ENCODE measurements around the gene TPCN1. TPM values are rescaled to one million over a fixed set of nuclear protein-coding genes. Genes with fewer than 3 reads are reported as not detected.

The TPCN1 gene
- total and polyA plus RNA-seq, 2 of the 13 experiments (the other 11 are each of a cell fraction or from before 2014, with no cell fraction given): 8.0 to 26.8 TPM

DNA sequence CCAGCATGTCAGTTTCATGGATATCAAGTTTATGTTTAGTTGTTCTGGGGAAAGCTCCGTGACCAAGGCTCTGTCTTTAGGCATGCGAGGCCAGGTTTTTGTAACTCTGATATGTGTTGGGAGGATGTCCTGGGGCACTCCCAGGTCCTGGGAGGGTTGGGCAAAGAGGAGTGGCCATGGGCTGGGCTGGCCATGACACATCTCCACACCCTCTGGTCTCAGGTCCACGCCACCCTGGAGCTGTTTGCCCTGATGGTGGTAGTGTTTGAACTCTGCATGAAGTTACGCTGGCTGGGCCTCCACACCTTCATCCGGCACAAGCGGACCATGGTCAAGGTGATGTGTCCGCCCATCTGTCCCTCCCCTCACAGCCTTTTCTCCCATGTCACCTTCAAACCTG is 46.4 kb downstream of the TPCN1 start:
- H3K79me2 ChIP-seq (ENCODE audit: insufficient read depth, low read length): no peaks in the 10 kb centered on the region
- ATAC-seq (no peak), FAIRE-seq (no peak), DNase-seq (ENCODE audit: low spot score) (no peak)
- H3K27ac ChIP-seq (ENCODE audit: extremely low read length, insufficient read depth, low read length): no peak overlapping the region
- ChIA-PET POLR2A (no interaction called here), CTCF (ENCODE audit: low intra/inter-chr PET ratio, low total read pairs) (no interaction called here)
- intact Hi-C loops (cut with micrococcal nuclease; ENCODE audit: unreplicated experiment): no loop called here
- no peaks in the 10 kb centered on the region for H4K20me1 ChIP-seq (ENCODE audit: insufficient read depth, low read length)
- H3K9me3 ChIP-seq (ENCODE audit: low read length): no peaks in the 10 kb centered on the region
- no peak overlapping the region for H3K9ac ChIP-seq (ENCODE audit: insufficient read depth, low read depth, low read length)
- WGBS (ENCODE audit: low lambda C conversion rate): 96% methylated on average over 6 of the region's 7 CpGs
- H3K4me3 ChIP-seq (replicated peaks in 1 of 3; ENCODE audit: insufficient read depth in 1 of 3, low read depth in 2 of 3, low read length in 3 of 3): no peak overlapping the region
- H3K27me3 ChIP-seq (ENCODE audit: control insufficient read depth in 1 of 2, insufficient read depth in 2 of 2, low read length in 2 of 2): no peaks in the 10 kb centered on the region
- no peak overlapping the region for H2AFZ ChIP-seq (ENCODE audit: low read length)
- BruUV-seq (replicated peaks): no TSS peak
- H3K4me2 ChIP-seq (ENCODE audit: low read depth, low read length): no peak overlapping the region
- in situ Hi-C loops (cut with HindIII; ENCODE audit: extremely low pct_ligation_motif_present, low pct_unique_long_range_greater_than_20kb): no loop called here
- TF ChIP-seq FIP1L1 (IDR thresholded peaks at IDR 0.05; ENCODE audit: borderline replicate concordance, insufficient read depth, low read depth, low read length) (no peak), SMARCE1 (IDR thresholded peaks at IDR 0.05; ENCODE audit: borderline replicate concordance) (no peak), ZNF841 (CRISPR knock-in tag; IDR thresholded peaks at IDR 0.05; ENCODE audit: borderline replicate concordance) (no peak), NRL (CRISPR knock-in tag; IDR thresholded peaks at IDR 0.05; ENCODE audit: borderline replicate concordance) (no peak), FOXA1 (IDR thresholded peaks at IDR 0.05) (no peak), FOXA1 (CRISPR knock-in tag; IDR thresholded peaks at IDR 0.05) (no peak), ZNF83 (CRISPR knock-in tag; IDR thresholded peaks at IDR 0.05; ENCODE audit: borderline replicate concordance) (no peak), FOSL2 (CRISPR knock-in tag; IDR thresholded peaks at IDR 0.05) (no peak), POLR2AphosphoS5 (IDR thresholded peaks at IDR 0.05; ENCODE audit: low read depth, low read length) (no peak)
- TF ChIP-seq, protein P1, sequence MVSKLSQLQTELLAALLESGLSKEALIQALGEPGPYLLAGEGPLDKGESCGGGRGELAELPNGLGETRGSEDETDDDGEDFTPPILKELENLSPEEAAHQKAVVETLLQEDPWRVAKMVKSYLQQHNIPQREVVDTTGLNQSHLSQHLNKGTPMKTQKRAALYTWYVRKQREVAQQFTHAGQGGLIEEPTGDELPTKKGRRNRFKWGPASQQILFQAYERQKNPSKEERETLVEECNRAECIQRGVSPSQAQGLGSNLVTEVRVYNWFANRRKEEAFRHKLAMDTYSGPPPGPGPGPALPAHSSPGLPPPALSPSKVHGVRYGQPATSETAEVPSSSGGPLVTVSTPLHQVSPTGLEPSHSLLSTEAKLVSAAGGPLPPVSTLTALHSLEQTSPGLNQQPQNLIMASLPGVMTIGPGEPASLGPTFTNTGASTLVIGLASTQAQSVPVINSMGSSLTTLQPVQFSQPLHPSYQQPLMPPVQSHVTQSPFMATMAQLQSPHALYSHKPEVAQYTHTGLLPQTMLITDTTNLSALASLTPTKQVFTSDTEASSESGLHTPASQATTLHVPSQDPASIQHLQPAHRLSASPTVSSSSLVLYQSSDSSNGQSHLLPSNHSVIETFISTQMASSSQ (IDR thresholded peaks at IDR 0.05; ENCODE audit: low read depth): no peak
- TF ChIP-seq, protein P1 (CRISPR knock-in tag; IDR thresholded peaks at IDR 0.05; ENCODE audit: borderline replicate concordance): no peak
- peaks cover 5% of the 10 kb centered on the region in 2 experiments; a peak in 4 of 5 replicates for H3K36me3 ChIP-seq (replicated peaks in 1 of 2; ENCODE audit: control insufficient read depth in 1 of 2, insufficient read depth in 2 of 2, low read length in 2 of 2)
- peaks cover 46% of the 10 kb centered on the region for H3K4me1 ChIP-seq (ENCODE audit: insufficient read depth, low read length)
